ENCODE measurements around the gene LONRF3.

GRCh38 chrX:119055687-119056086 lies 81.3 kb downstream of the LONRF3 start:
- TF ChIP-seq POLR2A (IDR thresholded peaks at IDR 0.05; ENCODE audit: low read depth, low read length) (no peak), TAF1 (IDR thresholded peaks at IDR 0.05; ENCODE audit: low read depth, low read length) (no peak)

All from GM12891 (cell line).